OCI-LY3 (cell line): ENCODE measurements around the gene CD28.

ENCODE experiments used
- EZH2phosphoT487 ChIP-seq: fragments of 200-600 bp; shearing (Covaris generic); IDR thresholded peaks from 2 replicates; pipeline ENCODE4 v1.6.1; 2018; ENCODE audit warnings: antibody characterized with exemption, mixed run types, low read depth
- TF ChIP-seq, protein P1 (sequence below): fragments of 200-600, 300-600 bp; sonication (generic); IDR thresholded peaks from 2 replicates; pipeline ENCODE4 v1.5.1; 2014; ENCODE audit warnings: antibody characterized with exemption, low read length, low read depth

- TF ChIP-seq, protein P1, sequence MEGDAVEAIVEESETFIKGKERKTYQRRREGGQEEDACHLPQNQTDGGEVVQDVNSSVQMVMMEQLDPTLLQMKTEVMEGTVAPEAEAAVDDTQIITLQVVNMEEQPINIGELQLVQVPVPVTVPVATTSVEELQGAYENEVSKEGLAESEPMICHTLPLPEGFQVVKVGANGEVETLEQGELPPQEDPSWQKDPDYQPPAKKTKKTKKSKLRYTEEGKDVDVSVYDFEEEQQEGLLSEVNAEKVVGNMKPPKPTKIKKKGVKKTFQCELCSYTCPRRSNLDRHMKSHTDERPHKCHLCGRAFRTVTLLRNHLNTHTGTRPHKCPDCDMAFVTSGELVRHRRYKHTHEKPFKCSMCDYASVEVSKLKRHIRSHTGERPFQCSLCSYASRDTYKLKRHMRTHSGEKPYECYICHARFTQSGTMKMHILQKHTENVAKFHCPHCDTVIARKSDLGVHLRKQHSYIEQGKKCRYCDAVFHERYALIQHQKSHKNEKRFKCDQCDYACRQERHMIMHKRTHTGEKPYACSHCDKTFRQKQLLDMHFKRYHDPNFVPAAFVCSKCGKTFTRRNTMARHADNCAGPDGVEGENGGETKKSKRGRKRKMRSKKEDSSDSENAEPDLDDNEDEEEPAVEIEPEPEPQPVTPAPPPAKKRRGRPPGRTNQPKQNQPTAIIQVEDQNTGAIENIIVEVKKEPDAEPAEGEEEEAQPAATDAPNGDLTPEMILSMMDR: no peak
- no peak for TF ChIP-seq EZH2phosphoT487
Measured at GRCh38 chr2:203664029-203664755, 42.2 kb upstream of the CD28 start.
